Skeletal muscle tissue (tissue), 4 donors: ENCODE results near the gene CLEC4M. TPM values are rescaled to one million over a fixed set of nuclear protein-coding genes. Genes with fewer than 3 reads are reported as not detected.

ENCODE experiments used
- H3K27ac ChIP-seq: one replicate; pipeline ENCODE4 v1.7.0; 2013; ENCODE audit warnings: mild to moderate bottlenecking, low read depth, low read length, inconsistent platforms
- H3K27me3 ChIP-seq, 3 donors: one replicate each; pipeline ENCODE4 v1.7.0; 2013; ENCODE audit warnings: low read length in 3 of 3; ENCODE audit not compliant: control insufficient read depth in 3 of 3, insufficient read depth in 3 of 3
- H3K36me3 ChIP-seq, 3 donors: one replicate each; pipeline ENCODE4 v1.7.0; 2013; ENCODE audit warnings: low read length in 3 of 3; ENCODE audit not compliant: control insufficient read depth in 3 of 3, insufficient read depth in 3 of 3
- H3K4me1 ChIP-seq, 3 donors: one replicate each; pipeline ENCODE4 v1.7.0; 2013; ENCODE audit warnings: low read length in 3 of 3, mild to moderate bottlenecking in 3 of 3; ENCODE audit not compliant: control insufficient read depth in 3 of 3, insufficient read depth in 3 of 3
- H3K4me3 ChIP-seq, 3 donors: one replicate each; pipeline ENCODE4 v1.7.0; 2013; ENCODE audit warnings: low read length in 3 of 3
- H3K9ac ChIP-seq, 3 donors: one replicate each; pipeline ENCODE4 v1.7.0; 2013; ENCODE audit warnings: low read length in 3 of 3, mild to moderate bottlenecking in 3 of 3, moderate library complexity in 2 of 3, low read depth in 1 of 3
- H3K9me3 ChIP-seq, 3 donors: one replicate each; pipeline ENCODE4 v1.7.0; 2013; ENCODE audit warnings: low read length in 3 of 3; ENCODE audit not compliant: control insufficient read depth in 3 of 3
- total RNA-seq: library from RNA; depleted of rRNA; stranded (reverse); fragments of >200 nt; gene quantifications from one replicate; pipeline ENCODE4 v1.2.3, GENCODE V29; 2014
- donor health status: Osteomylitis.

The CLEC4M gene
- total RNA-seq, 1 donor from 2014 or later, result not detected

DNA sequence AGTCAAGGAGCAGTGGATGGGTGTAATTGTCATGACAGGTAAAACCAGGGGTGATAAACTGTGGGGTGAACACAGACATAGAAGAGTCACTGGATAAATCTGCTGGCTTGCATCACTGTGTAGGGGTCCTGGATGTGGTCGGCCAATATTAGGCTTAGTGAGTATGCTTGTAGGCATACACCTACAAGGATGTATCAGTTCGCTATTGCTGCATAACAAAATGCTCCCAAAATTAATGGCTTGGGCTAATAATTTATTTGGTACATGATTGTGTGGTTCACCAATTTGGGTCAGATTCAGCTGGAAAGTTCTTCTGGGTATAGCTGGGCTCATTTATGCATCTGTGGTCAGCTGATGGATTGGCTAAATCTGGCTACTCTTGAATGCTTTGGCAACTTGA is 55.8 kb downstream of the CLEC4M start:
- no peaks in the 10 kb centered on the region for H3K36me3 ChIP-seq
- H3K4me1 ChIP-seq, result no peaks in the 10 kb centered on the region
- H3K9me3 ChIP-seq, result peaks cover 0 to 10% (median 5%) of the 10 kb centered on the region in 3 donors
- no peak overlapping the region for H3K27ac ChIP-seq
- H3K4me3 ChIP-seq, result no peak overlapping the region
- peaks cover 3 to 5% (median 5%) of the 10 kb centered on the region in 3 donors for H3K27me3 ChIP-seq
- H3K9ac ChIP-seq, result no peak overlapping the region

Other genes with a start within 250 kb of the CLEC4M start
- 14.6 TPM for gene ZNF358, start 247.1 kb upstream of the CLEC4M start, total RNA-seq
- 5.2 TPM for gene MCOLN1, start 240.6 kb upstream of the CLEC4M start, total RNA-seq
- gene PNPLA6, start 227.5 kb upstream of the CLEC4M start, total RNA-seq, result 52.7 TPM
- gene CAMSAP3, start 167.4 kb upstream of the CLEC4M start, total RNA-seq, result not detected
- gene XAB2, start 133.7 kb upstream of the CLEC4M start, total RNA-seq, result 20.4 TPM
- 44.9 TPM for gene PET100, start 133.4 kb upstream of the CLEC4M start, total RNA-seq
- gene PCP2, start 129.5 kb upstream of the CLEC4M start, total RNA-seq, result not detected
- gene STXBP2, start 126.1 kb upstream of the CLEC4M start, total RNA-seq, result 2.6 TPM
- 3.7 TPM for gene RETN, start 94.2 kb upstream of the CLEC4M start, total RNA-seq
- gene MCEMP1, start 86.2 kb upstream of the CLEC4M start, total RNA-seq, result not detected
- gene TRAPPC5, start 82.4 kb upstream of the CLEC4M start, total RNA-seq, result 9.4 TPM
- under 0.01 TPM for gene FCER2, start 61.1 kb upstream of the CLEC4M start, total RNA-seq
- gene CLEC4G, start 31.1 kb upstream of the CLEC4M start, total RNA-seq, result 0.52 TPM
- 5.2 TPM for gene CD209, start 15.7 kb upstream of the CLEC4M start, total RNA-seq
- gene EVI5L, start 67.0 kb downstream of the CLEC4M start, total RNA-seq, result 9.4 TPM
- gene PRR36, start 111.1 kb downstream of the CLEC4M start, total RNA-seq, result not detected
- under 0.01 TPM for gene LRRC8E, start 125.3 kb downstream of the CLEC4M start, total RNA-seq
- gene MAP2K7, start 140.6 kb downstream of the CLEC4M start, total RNA-seq, result 9.4 TPM
- 1.6 TPM for gene TGFBR3L, start 151.6 kb downstream of the CLEC4M start, total RNA-seq
- gene SNAPC2, start 157.1 kb downstream of the CLEC4M start, total RNA-seq, result 6.3 TPM
- gene CTXN1, start 162.9 kb downstream of the CLEC4M start, total RNA-seq, result 0.52 TPM
- 36.0 TPM for gene TIMM44, start 180.4 kb downstream of the CLEC4M start, total RNA-seq
- 16.7 TPM for gene ELAVL1, start 242.4 kb downstream of the CLEC4M start, total RNA-seq